NCI-H2107 (cell line): ENCODE measurements around the gene GEMIN5.
"Not testable (repeated sequence)": the region's sequence is repeated elsewhere in the genome, so short reads cannot be mapped to it uniquely, and the experiment has no call there.

Experiments
- DNase-seq: peaks from one replicate; lab custom pipeline; 2025; lab: John Stamatoyannopoulos, UW

The GEMIN5 gene

DNA sequence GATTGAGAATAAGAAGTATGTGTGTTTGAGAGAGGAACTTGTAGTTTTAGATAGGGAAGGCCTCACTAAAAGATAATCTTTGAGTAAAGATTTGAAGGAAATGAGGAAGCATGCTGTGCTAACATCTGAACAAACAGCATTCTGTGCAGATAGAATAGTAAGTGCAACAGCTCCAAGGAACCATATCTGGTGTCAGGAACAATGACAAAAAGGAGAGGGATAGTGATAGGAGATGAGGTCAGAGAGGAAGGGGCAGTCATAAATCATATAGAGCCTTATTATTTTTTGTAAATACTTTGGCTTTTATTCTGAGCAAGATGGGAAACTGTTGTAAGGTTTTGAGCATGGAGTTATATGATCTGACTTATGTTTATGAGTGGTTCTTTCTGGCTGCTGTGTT is 6.7 kb upstream of the GEMIN5 start:
- DNase-seq = no peak

DNA sequence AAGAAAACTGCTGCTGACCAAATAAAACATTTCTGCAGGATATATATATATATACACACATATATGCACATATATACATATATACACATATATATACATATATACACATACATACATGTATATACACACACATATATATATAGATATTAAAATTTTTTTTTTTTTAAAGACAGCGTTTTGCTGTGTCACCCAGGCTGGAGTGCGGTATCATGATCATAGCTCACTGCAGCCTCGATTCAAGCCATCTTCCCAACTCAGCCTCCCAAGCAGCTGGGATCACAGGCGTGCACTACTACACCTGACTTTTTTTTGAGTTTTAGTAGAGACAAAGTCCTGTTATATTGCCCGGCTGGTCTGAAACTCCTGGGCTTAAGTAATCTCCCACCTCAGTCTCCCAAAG is 5.5 kb upstream of the GEMIN5 start:
- no peak for DNase-seq

GRCh38 chr5:154940772-154941620 is 3.0 kb upstream of the GEMIN5 start, which contains the start of gene MRPL22:
Gene MRPL22 (plus strand): TSS chr5:154941073. CDS start chr5:154941111, 38 bp downstream.
- DNase-seq = peak; percentile 81

- no peak for DNase-seq
Measured at GRCh38 chr5:154940375-154940771, 2.4 kb upstream of the GEMIN5 start.

DNA sequence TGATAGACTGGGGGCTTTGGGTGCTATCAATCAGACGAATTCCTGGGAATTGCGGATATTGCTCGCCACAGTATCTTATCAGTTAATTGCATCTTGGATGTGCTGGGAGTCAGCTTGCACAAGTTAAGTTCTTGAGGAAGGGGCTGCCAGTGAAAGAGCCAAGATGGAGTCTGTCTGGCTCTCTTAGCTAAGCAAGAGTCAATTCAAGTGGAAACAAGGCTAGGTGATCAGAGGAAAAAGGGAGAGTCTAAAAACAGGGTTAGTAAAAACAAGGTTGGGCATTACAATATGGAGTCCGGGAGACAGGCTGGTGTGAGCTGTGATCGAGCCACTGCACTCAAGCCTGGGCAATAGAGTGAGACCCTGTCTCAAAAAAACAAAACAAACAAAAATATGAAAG is 1.4 kb upstream of the GEMIN5 start:
- DNase-seq = not testable (repeated sequence)

DNA sequence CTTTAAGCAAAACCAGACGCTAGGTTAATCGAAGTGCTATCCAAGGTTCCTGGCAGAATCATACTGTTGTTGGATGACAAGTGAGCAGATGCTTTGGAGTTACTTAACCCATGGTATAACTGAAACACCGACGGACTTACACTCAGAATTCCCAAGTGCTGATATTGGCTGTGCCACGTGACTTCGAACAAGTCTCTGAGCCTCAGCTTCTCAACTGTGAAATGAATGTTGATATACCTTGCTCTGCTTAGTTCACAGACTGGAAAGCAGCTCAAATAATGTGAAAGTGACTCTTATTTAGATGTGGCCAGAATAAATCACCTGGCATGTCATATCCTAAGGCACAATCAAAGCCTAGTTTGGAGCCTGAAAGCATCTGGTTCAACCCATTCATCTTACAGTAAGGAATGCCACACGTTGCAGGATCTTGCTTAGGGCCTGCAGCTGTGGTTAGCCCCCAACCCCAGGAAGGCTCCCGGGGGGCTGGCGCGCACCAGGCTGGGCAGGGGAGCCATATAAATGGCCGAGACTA is 759 bp downstream of the GEMIN5 start:
- no peak for DNase-seq

- DNase-seq = no peak
Measured at GRCh38 chr5:154934881-154935280, 3.1 kb downstream of the GEMIN5 start.

DNA sequence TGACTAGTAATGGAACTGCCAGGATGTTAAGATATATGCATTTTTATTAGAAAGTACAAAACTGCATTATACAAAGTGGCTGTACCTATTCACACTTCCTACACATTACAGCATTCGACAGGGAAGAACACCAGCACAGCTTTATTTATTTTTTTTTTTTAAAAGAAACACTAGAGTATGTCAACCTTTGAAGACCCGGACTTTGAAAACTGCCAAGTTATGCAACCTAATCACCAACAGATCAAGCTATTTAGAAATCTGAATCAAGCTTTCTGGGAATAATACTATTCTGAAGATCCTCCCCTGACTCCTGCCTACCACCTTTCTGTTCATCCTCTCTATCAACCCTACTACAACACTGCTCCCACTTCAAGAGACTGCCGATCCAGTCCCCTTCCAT is 4.5 kb downstream of the GEMIN5 start:
- no peak for DNase-seq

- DNase-seq = no peak
Measured at GRCh38 chr5:154923441-154924430, 14.3 kb downstream of the GEMIN5 start.

GRCh38 chr5:154917757-154918156 is 20.3 kb downstream of the GEMIN5 start:
- DNase-seq = no peak

- no peak for DNase-seq
Measured at GRCh38 chr5:154916874-154917273, 21.1 kb downstream of the GEMIN5 start.

DNA sequence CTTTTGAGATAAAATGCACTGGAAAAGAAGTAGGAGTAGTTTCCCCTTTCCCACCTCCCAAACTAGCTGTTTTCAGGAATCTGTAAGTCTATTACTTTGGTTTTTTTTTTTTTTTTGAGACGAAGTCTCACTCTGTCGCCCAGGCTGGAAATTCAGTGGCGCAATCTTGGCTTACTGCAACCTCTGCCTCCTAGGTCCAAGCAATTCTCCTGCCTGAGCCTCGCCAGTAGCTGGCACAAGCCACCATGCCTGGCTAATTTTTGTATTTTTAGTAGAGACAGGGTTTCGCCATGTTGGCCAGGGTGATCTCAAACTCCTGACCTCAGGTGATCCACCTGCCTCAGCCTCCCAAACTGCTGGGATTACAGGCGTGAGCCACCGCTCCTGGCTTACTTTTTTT is 32.4 kb downstream of the GEMIN5 start:
- DNase-seq = not testable (repeated sequence)

- no peak for DNase-seq
Measured at GRCh38 chr5:154901913-154902312, 36.1 kb downstream of the GEMIN5 start.

DNA sequence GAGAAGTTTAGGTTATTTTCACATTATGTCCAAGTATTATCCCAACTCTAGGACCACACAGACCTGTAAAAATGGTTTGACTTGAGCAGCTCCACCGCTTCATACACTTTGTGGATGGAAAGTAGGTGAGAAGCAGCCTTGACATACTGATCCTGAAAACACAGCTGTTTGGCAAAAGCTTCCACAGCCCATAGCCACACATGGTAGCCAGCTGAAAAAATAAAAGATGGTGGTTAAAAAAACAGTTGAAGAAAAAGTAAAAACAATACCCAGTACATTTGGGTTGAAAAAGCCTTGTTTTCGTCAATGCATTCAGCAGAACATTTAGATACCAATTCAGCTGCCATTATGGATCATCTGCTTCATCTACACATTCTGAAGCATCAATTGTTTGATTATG is 36.7 kb downstream of the GEMIN5 start:
- no peak for DNase-seq

DNA sequence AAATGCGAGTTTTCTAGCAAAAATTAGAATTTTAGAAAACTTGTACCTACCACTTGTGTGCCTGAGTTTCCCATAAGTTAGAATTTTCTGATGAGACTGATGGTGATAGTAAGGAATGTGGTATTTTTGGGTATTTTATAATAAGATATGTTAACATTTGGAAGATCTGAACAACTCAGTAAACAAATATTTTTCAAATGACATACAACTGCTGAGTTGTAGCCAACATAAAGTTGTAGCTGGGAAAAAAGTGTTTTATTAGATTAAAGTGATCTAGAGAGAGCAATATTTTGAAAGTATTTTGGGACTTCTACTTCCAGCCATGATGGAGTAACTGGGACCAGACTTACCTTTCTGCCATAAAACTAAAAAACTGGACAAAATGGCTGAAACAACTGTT is 37.9 kb downstream of the GEMIN5 start:
- DNase-seq = no peak

- no peak for DNase-seq
Measured at GRCh38 chr5:154899151-154899816, 38.7 kb downstream of the GEMIN5 start.

DNA sequence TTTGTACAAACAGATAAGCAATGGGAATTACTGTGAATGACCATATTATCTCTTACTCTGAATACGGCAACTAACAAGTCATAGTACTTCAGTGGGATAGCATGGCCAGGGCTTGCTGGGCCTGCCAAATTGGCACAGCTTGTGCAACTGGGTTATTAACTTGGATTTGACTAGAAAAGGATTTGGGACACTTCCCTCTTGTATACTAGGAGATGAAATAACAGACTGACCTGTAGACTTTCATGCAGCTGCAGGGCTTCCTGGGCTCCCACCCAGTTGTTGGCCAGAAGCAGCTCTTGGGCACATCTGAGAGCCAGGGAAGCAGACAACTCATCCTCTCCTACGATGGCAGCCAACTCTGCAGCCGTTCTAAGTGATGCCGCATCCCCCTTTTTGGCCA is 39.8 kb downstream of the GEMIN5 start:
- DNase-seq = no peak

- DNase-seq = no peak
Measured at GRCh38 chr5:154896562-154897165, 41.3 kb downstream of the GEMIN5 start.

DNA sequence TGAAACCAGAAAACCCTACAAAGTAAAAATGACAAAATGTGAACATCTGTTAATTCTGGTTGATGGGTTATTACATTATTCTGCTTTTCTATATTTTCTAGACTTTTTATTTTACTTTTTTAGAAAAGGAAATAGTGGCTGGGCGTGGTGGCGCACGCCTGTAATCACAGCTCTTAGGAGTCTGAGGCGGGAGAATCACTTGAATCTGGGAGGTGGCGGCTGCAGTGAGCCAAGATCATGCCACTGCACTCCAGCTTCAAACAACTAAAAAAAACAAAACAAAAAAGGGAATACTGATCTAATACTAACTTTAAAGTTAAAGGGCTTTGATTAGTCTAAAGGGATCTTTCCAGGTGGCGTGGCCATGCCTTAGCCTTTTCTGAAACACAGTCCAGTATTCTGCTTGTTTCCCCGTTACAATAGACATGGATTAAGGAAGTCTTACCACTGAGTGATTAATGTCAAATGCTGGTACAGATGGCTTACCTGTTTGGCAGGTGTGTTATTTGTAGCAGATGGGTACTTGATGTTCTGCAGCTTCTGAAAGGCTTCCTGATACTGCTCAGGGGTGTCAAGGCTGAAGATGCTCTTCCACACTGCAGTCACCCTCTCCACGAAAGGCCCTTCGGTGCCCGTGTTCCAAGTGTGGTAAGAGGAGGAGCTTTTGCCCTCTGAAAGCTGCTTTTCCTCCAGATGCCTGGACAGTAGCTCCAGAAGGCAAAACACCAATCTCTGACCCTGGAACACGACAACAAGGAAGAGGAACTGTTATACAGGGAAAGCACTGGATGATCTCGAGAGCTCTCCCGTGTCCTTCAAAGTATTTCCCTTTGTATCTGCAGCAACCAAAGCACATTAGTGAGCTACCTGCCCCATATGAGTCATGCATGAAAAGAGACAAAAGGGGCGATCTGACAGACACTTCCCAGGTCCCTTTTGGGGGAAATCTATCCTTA is 42.1 kb downstream of the GEMIN5 start:
- no peak for DNase-seq

DNA sequence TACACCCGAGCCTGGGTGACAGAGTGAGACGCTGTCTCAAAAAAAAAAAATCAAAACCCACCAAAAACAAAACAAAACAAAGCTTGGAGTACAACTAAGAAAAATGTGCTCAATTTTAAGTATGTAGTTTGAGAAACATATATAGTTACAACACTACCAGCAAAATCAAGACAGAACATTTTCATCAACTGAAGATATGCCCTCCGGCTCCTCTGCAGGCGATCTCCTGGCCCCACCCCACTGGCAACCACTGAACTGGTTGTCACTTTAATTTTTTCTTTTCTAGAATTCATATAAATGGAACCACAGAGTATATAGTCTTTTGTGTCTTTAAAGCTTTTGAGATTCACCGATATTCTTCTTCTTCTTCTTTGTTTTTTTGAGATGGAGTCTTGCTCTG is 44.6 kb downstream of the GEMIN5 start:
- DNase-seq = no peak
